SHP77 (cell line): Measurements from ENCODE around the gene ELP1.
"Not testable (repeated sequence)": the region's sequence is repeated elsewhere in the genome, so short reads cannot be mapped to it uniquely, and the experiment has no call there.

Experiments used
- DNase-seq, 2 experiments: peaks; one replicate each; lab custom pipeline; 2025; lab: John Stamatoyannopoulos, UW

ELP1 gene

DNA sequence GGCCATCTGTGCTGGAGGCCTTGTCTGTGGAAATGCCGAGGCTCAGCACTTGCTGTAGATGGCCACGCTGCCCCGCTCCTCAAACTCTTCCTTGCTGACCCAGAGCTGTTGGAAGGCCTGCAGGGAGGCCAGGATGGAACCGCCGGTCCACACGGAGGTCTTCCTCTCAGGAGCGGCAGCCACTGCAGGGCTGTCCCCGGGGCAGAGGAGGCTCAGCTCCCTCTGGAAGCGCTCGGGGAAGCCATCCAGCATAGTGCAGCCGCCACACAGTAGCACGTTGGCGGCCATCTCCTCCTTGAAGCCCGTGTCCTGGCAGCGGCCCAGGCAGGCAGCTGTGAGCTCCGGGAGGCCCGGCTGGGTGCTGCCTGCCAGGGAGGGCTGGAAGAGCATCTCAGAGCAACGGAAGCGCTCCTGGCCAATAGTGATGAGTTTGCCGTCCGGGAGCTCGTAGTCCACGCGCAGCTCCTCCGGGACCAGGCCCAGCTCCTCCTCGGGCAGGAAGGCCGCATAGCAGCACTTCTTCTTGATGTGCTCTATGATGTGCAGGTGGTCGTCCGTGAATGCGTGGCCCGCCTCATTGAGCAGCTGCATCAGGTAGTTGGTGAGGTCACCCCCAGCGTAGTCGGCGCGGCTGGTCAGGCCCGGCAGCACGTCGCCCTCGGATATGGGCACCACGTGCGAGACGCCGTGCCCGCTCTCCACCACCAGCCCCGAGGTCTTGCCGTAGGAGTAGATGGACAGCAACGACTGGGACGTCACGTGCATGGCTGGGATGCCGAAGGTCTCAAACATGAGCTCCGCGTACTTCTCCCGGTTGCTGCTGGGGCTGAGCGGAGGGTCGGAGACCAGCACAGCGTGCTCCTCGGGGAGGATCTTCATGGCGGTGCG is 79.0 kb downstream of the ELP1 start:
- DNase-seq, result peak; percentile 63 to 72

DNA sequence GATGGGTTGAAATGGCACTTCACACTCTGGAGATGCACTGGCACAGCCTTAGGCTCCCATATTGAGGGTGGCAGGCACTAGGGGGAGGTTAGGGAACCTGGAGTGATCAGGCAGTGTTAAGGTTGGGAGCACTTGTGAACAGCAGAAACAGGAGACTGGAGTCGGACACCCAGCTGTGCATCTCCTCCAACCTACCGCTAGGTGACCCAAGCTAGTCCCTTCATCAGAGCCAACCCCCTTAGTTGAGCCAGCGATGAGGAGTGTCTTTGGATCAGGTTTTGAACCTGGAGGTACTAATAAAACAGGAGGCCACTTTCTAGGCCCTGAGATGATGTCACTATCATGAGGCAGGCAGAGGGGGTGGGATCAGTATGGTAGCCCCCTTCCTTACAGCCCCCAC is 79.8 kb downstream of the ELP1 start:
- peak; percentile 11 to 44 for DNase-seq

DNA sequence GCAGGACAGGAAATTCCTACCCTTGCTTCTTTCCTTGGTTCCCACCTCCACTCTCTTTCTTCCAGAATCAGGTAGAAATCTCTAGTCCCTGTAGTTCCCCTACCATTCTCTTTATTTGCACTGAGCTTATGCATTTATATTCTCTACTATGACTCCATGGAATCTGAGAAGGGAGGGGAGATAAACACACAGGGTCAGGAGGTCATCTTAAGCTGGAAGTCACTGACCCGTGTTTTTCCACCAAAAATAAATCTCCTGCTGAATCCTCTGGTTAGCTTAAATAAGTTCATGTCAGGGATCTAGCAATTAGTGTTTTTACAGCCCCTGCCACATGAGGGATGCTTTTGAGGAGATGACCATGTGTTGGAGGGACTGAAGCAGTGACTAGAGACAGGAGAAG is 81.8 kb downstream of the ELP1 start:
- DNase-seq, result no peak

DNA sequence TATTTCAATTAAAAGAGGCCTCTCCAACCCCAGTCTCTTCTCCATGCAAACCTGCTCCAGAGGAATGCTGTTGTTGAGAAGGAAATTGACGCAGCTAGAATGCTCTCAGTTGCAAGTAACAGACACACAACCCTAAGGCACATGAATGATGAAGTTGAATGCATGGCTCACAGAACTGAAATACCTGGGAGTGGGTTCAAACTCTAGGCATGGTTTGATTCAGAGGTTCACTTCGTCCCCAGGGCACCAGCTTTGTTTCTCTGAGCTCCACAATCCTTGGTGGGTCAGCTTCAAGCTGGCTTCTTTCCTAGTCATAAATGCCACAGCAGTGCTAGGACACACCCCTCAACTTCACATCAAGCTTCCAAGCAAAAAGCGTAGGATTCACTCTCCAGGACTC is 82.8 kb downstream of the ELP1 start:
- DNase-seq, result no peak

DNA sequence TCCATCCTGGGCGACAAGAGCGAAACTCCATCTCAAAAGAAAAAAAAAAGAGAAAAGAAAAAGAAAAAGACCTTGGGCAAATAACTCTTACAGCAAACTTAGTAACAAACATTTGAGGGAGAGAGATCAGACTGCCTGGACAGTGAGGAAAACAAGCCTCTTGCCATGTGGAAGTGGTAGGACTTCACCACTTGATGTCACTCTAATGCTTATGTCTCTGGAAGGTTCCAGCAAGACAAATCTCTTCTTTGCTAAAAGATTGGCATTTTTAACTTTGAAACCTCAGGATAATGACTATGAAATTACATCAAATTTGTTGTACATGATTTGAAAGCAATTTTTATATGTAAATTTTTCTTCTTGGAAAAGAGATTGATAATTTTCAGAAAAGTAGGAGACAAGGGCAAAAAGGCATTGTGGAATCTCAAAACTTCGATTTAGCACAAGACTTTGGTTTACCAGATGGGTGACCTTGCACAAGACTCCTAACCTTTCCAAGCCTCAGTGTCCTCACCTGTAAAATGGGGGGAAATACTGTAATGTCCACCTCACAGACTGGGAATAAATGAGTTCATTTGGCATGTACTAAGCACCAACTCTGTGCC is 83.5 kb downstream of the ELP1 start:
- no peak for DNase-seq

DNA sequence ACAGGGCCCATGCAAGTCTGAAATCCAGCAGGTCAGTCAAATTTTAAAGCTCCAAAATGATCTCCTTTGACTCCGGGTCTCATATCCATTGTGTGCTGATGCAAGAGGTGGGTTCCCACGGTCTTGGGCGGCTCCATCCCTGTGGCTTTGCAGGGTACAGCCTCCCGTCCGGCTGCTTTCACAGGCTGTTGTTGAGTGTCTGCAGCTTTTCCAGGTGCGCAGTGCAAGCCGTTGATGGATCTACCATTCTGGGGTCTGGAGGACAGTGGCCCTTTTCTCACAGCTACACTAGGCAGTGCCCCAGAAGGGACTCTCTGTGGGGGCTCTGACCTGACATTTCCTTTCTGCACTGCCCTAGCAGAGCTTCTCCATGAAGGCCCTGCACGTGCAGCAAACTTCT is 85.6 kb downstream of the ELP1 start:
- DNase-seq, result not testable (repeated sequence)

DNA sequence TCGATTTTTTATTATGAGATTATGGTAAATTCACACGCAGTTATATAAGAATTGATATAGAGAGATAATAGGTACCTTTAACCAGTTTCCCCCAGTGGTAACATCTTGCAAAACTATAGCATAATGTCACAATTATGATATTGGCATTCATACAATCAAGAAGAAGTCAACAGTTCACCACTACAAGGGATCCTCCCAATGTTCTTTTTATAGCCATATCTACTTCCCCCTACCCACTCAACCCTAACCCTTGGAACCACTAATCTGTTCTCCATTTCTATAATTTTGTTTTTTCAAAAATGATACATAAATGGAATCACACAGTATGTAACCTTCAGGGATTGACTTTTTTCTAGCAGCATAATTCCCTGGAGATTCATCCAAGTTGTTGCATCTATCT is 88.0 kb downstream of the ELP1 start:
- DNase-seq, result no peak

- DNase-seq, result no peak
Observed at GRCh38 chr9:108845507-108845906, 88.4 kb downstream of the ELP1 start.

GRCh38 chr9:108844856-108845255 is 89.1 kb downstream of the ELP1 start:
- DNase-seq, result no peak

- no peak for DNase-seq
Observed at GRCh38 chr9:108844391-108844790, 89.5 kb downstream of the ELP1 start.

- DNase-seq, result no peak
Observed at GRCh38 chr9:108842610-108843295, 91.2 kb downstream of the ELP1 start.

DNA sequence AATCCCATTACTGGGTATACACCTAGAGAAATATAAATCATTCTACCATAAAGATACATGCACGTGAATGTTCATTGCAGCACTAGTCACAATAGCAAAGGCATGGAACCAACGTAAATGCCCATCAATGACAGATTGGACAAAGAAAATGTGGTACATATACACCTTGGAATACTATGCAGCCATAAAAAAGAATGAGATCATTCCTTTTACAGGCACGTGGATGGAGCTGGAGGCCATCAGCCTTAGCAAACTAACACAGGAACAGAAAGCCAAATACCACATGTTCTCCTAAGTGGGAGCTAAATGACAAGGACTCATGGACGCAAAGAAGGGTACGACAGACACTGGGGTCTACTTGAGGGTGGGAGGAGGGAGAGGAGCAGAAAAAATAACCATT is 94.4 kb downstream of the ELP1 start:
- not testable (repeated sequence) for DNase-seq

DNA sequence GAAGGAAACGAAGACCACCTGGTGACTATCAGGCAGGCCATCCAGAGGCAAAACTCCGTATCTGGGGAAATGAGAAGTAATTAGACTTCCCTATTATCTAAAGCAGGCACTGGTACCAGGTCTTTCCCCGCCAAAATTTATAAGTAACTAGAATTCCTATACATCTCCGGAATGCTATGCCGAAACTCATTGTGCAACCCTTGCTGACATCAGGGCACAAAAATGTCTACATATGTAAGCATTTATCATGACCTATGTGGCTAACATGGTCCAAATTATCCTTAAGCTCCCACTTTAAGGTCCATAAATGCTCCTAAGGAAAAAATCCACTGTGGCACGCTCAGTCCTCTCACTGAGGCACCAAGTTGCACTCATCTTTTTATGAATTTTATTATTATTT is 95.9 kb downstream of the ELP1 start:
- DNase-seq, result no peak

DNA sequence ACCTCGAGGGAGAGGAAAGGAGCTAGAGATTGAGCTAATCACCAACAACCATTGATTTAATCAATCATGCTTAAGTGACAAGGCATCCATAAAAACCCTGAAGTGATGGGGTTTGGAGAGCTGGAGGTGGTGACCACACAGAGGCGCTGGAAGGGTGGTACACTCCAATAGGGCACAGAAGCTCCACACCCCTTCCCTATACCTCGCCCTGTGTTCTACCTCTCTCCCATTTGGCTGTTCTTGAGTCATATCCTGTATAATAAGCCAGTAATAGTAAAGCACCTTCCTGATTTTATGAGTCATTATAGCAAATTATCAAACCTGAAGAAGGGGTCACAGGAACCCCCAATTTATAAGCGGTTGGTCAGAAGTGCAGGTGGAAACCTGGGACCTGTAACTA is 96.4 kb downstream of the ELP1 start:
- DNase-seq, result no peak

GRCh38 chr9:108836781-108837180 is 97.1 kb downstream of the ELP1 start:
- DNase-seq, result no peak

GRCh38 chr9:108836319-108836718 is 97.6 kb downstream of the ELP1 start:
- DNase-seq, result no peak

DNA sequence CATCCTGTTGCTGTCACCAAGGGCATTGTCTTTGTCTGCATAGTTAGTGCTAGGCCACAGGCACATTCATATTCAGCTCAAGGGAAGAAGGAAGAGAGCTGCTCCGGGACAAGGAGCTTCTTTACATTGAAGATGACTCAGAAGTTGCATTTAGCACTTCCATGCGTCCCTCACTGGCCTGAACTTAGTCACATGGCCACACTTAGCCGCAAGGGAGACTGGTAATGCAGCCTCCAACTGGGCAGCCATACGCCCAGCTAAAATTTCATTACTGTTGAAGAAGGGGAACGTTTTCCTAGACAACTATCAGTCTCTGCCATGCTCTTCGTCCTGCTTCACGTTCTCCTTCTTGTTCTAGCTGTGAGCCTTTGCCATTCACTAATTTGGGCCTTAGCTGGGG is 98.1 kb downstream of the ELP1 start:
- no peak for DNase-seq

- no peak for DNase-seq
Observed at GRCh38 chr9:108834959-108835665, 98.8 kb downstream of the ELP1 start.

- no peak for DNase-seq
Observed at GRCh38 chr9:108832179-108832500, 101.8 kb downstream of the ELP1 start.

DNA sequence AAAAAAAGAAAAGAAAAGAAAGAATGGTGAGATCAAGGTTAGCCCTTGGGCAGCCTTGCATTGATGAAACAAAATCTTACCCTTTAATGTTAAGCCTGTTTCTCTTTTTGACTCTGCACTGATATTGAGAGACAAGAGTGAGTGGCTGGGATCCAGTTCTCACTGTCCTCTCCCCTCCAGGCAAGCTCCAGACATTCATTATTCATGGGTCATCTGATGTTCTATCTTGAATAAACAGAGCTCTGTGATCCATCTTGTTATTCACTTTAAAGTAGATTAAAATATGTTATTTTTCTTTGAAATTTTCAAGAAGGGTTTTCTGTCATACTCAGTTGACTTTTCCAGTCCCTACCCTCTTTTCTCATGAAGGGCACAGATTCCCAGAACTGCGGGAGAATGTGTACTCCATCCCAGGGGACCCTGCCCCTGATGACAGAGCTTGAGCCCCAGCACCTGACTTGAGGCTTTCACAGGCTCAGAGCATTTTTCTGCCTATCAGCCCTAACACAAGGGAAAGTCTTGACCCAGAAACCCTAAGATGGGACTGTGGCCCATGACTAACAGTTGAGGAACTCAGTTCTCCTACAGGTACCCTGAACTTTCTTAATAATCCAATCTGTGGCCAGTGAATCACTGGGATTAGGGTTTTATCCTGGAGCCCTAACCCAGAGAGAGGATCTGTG is 102.3 kb downstream of the ELP1 start:
- no peak for DNase-seq

GRCh38 chr9:108830272-108830671 is 103.7 kb downstream of the ELP1 start:
- DNase-seq, result no peak

DNA sequence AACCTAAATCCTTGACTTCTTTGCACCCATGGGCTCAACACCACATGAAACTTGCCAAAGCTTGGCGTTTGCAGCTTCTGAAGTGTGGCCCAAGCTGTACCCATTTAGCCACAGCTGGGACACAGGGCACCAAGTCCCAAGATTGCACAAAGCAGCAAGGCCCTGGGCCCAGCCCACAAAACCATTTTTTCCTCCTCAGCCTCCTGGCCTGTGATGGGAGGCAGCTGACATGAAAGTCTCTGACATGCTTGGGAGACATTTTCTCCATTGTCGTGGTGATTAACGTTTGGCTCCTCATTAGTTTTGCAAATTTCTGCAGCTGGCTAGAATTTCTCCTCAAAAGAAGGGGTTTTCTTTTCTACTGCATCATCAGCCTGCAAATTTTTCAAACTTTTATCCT is 110.1 kb downstream of the ELP1 start:
- no peak for DNase-seq
